Measurements from ENCODE around the gene DGKI. TPM values are rescaled to one million over a fixed set of nuclear protein-coding genes. Genes with fewer than 3 reads are reported as not detected.

Gene DGKI
- total RNA-seq, 1 experiment from 2014 or later = 0.15 TPM

DNA sequence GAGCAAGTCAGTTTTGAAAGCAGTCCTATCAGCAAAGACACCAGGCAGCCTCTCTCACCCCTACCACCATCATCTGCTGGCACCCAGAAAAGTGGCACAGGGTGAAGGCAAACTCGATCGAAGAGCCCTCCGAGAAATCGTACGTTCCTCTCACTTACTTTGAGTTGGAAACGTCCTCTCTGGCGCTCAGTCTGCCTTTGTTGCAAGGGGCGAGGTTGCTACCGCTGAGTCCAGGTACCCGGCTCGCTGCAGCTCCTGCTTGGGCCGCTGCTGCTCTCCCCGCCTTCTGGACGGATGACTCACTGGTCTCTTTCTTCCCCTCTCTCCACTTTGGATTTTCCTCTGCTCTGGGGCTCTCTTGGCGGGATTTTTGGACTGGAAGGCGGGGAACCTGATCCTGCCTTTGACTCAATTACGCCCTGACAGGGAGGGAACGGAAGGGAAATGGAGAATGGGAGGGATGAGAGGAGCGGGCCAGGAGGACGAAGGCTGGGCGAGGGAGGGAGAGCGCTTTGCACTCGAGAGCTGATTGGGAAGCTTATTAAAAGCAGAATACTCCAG is 503.4 kb downstream of the DGKI start, which contains the start of gene PTN:
PTN (minus strand) TSS at position 453 of the 561 bp plus-strand sequence. CDS start 88,760 bp downstream, outside the sequence.
- Histone ChIP-seq H2AFZ (ENCODE audit: low read depth, low read length, poor library complexity, severe bottlenecking) (no peak within 1 kb of the TSS), H3K4me2 (ENCODE audit: low read length) (no peak within 1 kb of the TSS), H3K27me3 (ENCODE audit: insufficient read depth, low read length) (no peaks in the 10 kb centered on the region), H3K9me3 (ENCODE audit: control insufficient read depth in 1 of 2, insufficient read depth in 1 of 2, low read depth in 1 of 2, low read length in 2 of 2) (peaks cover 0 to 16% of the 10 kb centered on the region in 2 experiments; a peak in 2 of 4 replicates), H3K27ac (ENCODE audit: low read depth, low read length) (no peak within 1 kb of the TSS), H3K36me3 (ENCODE audit: control insufficient read depth in 1 of 2, insufficient read depth in 2 of 2, low read length in 2 of 2) (no peaks in the 10 kb centered on the region), H3K9ac (ENCODE audit: low read length) (no peak within 1 kb of the TSS), H4K20me1 (ENCODE audit: insufficient read depth) (no peaks in the 10 kb centered on the region), H3K79me2 (ENCODE audit: insufficient read depth, low read length) (no peaks in the 10 kb centered on the region), H3K9me2 (ENCODE audit: insufficient read depth) (no peaks in the 10 kb centered on the region), H3K4me1 (ENCODE audit: control insufficient read depth in 1 of 2, insufficient read depth in 2 of 2, low read length in 2 of 2) (no peaks in the 10 kb centered on the region), H3K4me3 (replicated peaks in 1 of 2; ENCODE audit: low read depth in 1 of 2, low read length in 2 of 2) (no peak within 1 kb of the TSS)
- intact Hi-C loops (cut with micrococcal nuclease) = no loop called here
- ChIA-PET CTCF (no interaction called here), POLR2A (no interaction called here), RAD21 (ENCODE audit: low non-redundant PET in 1 of 2, low total read pairs in 2 of 2, uncharacterized antibody in 2 of 2, unreplicated experiment in 2 of 2) (no interaction called here)
- ATAC-seq = no peak
- BruUV-seq (replicated peaks) = no TSS peak
- no peak for DNase-seq (ENCODE audit: low read depth, low spot score)
- TF ChIP-seq POLR2AphosphoS5 (IDR thresholded peaks at IDR 0.05; ENCODE audit: low read depth, low read length) (no peak), FOSL1 (IDR thresholded peaks at IDR 0.05; ENCODE audit: low read depth) (no peak), SIN3A (IDR thresholded peaks at IDR 0.05; ENCODE audit: low read depth) (no peak), SRF (IDR thresholded peaks at IDR 0.05; ENCODE audit: low read depth) (no peak), ZNF274 (IDR thresholded peaks at IDR 0.05; ENCODE audit: low read depth, low read length) (no peak), YY1 (IDR thresholded peaks at IDR 0.05; ENCODE audit: extremely low read depth, insufficient replicate concordance, low read depth, low read length) (no peak), RAD21 (IDR thresholded peaks at IDR 0.05; ENCODE audit: low read depth) (no peak), EZH2 (IDR thresholded peaks at IDR 0.05) (no peak), SP1 (IDR thresholded peaks at IDR 0.05; ENCODE audit: low read depth) (no peak), TCF7L2 (IDR thresholded peaks at IDR 0.05; ENCODE audit: borderline replicate concordance, extremely low read depth, insufficient read depth, insufficient read length) (no peak), EGR1 (IDR thresholded peaks at IDR 0.05; ENCODE audit: low read depth) (no peak), CBX3 (IDR thresholded peaks at IDR 0.05; ENCODE audit: low read depth) (no peak), JUND (IDR thresholded peaks at IDR 0.05) (no peak)
- TF ChIP-seq, protein P1, sequence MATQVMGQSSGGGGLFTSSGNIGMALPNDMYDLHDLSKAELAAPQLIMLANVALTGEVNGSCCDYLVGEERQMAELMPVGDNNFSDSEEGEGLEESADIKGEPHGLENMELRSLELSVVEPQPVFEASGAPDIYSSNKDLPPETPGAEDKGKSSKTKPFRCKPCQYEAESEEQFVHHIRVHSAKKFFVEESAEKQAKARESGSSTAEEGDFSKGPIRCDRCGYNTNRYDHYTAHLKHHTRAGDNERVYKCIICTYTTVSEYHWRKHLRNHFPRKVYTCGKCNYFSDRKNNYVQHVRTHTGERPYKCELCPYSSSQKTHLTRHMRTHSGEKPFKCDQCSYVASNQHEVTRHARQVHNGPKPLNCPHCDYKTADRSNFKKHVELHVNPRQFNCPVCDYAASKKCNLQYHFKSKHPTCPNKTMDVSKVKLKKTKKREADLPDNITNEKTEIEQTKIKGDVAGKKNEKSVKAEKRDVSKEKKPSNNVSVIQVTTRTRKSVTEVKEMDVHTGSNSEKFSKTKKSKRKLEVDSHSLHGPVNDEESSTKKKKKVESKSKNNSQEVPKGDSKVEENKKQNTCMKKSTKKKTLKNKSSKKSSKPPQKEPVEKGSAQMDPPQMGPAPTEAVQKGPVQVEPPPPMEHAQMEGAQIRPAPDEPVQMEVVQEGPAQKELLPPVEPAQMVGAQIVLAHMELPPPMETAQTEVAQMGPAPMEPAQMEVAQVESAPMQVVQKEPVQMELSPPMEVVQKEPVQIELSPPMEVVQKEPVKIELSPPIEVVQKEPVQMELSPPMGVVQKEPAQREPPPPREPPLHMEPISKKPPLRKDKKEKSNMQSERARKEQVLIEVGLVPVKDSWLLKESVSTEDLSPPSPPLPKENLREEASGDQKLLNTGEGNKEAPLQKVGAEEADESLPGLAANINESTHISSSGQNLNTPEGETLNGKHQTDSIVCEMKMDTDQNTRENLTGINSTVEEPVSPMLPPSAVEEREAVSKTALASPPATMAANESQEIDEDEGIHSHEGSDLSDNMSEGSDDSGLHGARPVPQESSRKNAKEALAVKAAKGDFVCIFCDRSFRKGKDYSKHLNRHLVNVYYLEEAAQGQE (IDR thresholded peaks at IDR 0.05; ENCODE audit: low read depth) = no peak
- TF ChIP-seq, protein P2, sequence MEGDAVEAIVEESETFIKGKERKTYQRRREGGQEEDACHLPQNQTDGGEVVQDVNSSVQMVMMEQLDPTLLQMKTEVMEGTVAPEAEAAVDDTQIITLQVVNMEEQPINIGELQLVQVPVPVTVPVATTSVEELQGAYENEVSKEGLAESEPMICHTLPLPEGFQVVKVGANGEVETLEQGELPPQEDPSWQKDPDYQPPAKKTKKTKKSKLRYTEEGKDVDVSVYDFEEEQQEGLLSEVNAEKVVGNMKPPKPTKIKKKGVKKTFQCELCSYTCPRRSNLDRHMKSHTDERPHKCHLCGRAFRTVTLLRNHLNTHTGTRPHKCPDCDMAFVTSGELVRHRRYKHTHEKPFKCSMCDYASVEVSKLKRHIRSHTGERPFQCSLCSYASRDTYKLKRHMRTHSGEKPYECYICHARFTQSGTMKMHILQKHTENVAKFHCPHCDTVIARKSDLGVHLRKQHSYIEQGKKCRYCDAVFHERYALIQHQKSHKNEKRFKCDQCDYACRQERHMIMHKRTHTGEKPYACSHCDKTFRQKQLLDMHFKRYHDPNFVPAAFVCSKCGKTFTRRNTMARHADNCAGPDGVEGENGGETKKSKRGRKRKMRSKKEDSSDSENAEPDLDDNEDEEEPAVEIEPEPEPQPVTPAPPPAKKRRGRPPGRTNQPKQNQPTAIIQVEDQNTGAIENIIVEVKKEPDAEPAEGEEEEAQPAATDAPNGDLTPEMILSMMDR (IDR thresholded peaks at IDR 0.05 in 2 of 3, conservative IDR thresholded peaks at IDR 0.05 in 1 of 3; ENCODE audit: borderline replicate concordance in 1 of 3, insufficient read depth in 1 of 3, low read depth in 2 of 3, low read length in 2 of 3) = no peak
- TF ChIP-seq, protein P3, sequence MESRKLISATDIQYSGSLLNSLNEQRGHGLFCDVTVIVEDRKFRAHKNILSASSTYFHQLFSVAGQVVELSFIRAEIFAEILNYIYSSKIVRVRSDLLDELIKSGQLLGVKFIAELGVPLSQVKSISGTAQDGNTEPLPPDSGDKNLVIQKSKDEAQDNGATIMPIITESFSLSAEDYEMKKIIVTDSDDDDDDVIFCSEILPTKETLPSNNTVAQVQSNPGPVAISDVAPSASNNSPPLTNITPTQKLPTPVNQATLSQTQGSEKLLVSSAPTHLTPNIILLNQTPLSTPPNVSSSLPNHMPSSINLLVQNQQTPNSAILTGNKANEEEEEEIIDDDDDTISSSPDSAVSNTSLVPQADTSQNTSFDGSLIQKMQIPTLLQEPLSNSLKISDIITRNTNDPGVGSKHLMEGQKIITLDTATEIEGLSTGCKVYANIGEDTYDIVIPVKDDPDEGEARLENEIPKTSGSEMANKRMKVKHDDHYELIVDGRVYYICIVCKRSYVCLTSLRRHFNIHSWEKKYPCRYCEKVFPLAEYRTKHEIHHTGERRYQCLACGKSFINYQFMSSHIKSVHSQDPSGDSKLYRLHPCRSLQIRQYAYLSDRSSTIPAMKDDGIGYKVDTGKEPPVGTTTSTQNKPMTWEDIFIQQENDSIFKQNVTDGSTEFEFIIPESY (IDR thresholded peaks at IDR 0.05; ENCODE audit: extremely low read depth, insufficient replicate concordance, low read length) = no peak
- TF ChIP-seq, protein P4, sequence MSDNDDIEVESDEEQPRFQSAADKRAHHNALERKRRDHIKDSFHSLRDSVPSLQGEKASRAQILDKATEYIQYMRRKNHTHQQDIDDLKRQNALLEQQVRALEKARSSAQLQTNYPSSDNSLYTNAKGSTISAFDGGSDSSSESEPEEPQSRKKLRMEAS (IDR thresholded peaks at IDR 0.05) = no peak

All from HCT116 (cell line).